NK-92 treated with Interleukin-12 subunit alpha and Interleukin-12 subunit beta, amount 100 ng/mL, for 24 hours (cell line): ENCODE measurements around the gene ACY1.

Experiments
- DNase-seq: peaks from one replicate; lab custom pipeline; 2025; lab: John Stamatoyannopoulos, UW

The ACY1 gene

GRCh38 chr3:52005571-52005986 is 22.2 kb downstream of the ACY1 start:
- DNase-seq, result no peak

- DNase-seq, result no peak
Observed at GRCh38 chr3:52006017-52006819, 22.9 kb downstream of the ACY1 start.

- no peak for DNase-seq
Observed at GRCh38 chr3:52006820-52007133, 23.4 kb downstream of the ACY1 start.

- no peak for DNase-seq
Observed at GRCh38 chr3:52007291-52007690, 24.0 kb downstream of the ACY1 start.

- no peak for DNase-seq
Observed at GRCh38 chr3:52010431-52010830, 27.1 kb downstream of the ACY1 start.

- no peak for DNase-seq
Observed at GRCh38 chr3:52012699-52013098, 29.4 kb downstream of the ACY1 start.

GRCh38 chr3:52013802-52014598 is 30.7 kb downstream of the ACY1 start:
- DNase-seq, result no peak

GRCh38 chr3:52014613-52015012 is 31.3 kb downstream of the ACY1 start:
- DNase-seq, result no peak

GRCh38 chr3:52015438-52016228 is 32.3 kb downstream of the ACY1 start:
- no peak for DNase-seq

GRCh38 chr3:52017586-52017985 is 34.3 kb downstream of the ACY1 start:
- no peak for DNase-seq

- DNase-seq, result no peak
Observed at GRCh38 chr3:52018319-52019000, 35.1 kb downstream of the ACY1 start.

- no peak for DNase-seq
Observed at GRCh38 chr3:52019352-52020080, 36.2 kb downstream of the ACY1 start.

GRCh38 chr3:52020796-52021195 is 37.5 kb downstream of the ACY1 start:
- no peak for DNase-seq

- no peak for DNase-seq
Observed at GRCh38 chr3:52021489-52022268, 38.3 kb downstream of the ACY1 start.

- no peak for DNase-seq
Observed at GRCh38 chr3:52022323-52023100, 39.2 kb downstream of the ACY1 start.

- no peak for DNase-seq
Observed at GRCh38 chr3:52023101-52023770, 39.9 kb downstream of the ACY1 start.

GRCh38 chr3:52023860-52024764 is 40.8 kb downstream of the ACY1 start:
- DNase-seq, result no peak
